Vagina (tissue), 2 donors: Measurements from ENCODE around the gene OXNAD1. TPM values are rescaled to one million over a fixed set of nuclear protein-coding genes. Genes with fewer than 3 reads are reported as not detected.

Experiments used
- DNase-seq, 2 donors: peaks; one replicate each; pipeline ENCODE4 v3.0.0-alpha.2; 2017; ENCODE audit errors: extremely low spot score in 2 of 2
- H3K27ac ChIP-seq: fragments of 200-600 bp; sonication (generic); one replicate; pipeline ENCODE4 v1.5.1; 2019
- H3K27me3 ChIP-seq: fragments of 200-600 bp; sonication (generic); one replicate; pipeline ENCODE4 v1.5.1; 2019
- H3K36me3 ChIP-seq, 2 donors: fragments of 200-600 bp; sonication (generic); one replicate each; pipeline ENCODE4 v1.5.1; 2017 to 2019
- H3K4me1 ChIP-seq: fragments of 200-600 bp; sonication (generic); one replicate; pipeline ENCODE4 v1.5.1; 2019
- H3K4me3 ChIP-seq, 2 donors: fragments of 200-600 bp; sonication (generic); 1 replicate in 1 of 2; 2 replicates in 1 of 2; pipeline ENCODE4 v1.5.1; 2016 to 2019
- H3K9me3 ChIP-seq: fragments of 200-600 bp; sonication (generic); one replicate; pipeline ENCODE4 v1.5.1; 2019
- CTCF ChIP-seq, 3 experiments: fragments of 450-650 bp in 2 of 3; fragments of 200-600 bp in 1 of 3; sonication (generic) in 1 of 3; IDR thresholded peaks; one replicate each; pipeline ENCODE4 v1.5.1; 2017 to 2019; ENCODE audit warnings: antibody characterized with exemption in 3 of 3, mild to moderate bottlenecking in 2 of 3, moderate library complexity in 2 of 3
- POLR2A ChIP-seq, 2 donors: fragments of 450-650 bp; IDR thresholded peaks; one replicate each; pipeline ENCODE4 v1.6.1; 2017; ENCODE audit warnings: antibody characterized with exemption in 2 of 2, mild to moderate bottlenecking in 2 of 2, moderate library complexity in 2 of 2
- POLR2AphosphoS5 ChIP-seq, 2 donors: sonication (generic); formaldehyde crosslinking; IDR thresholded peaks; one replicate each; pipeline ENCODE4 v1.9.0; 2017; ENCODE audit warnings: antibody characterized with exemption in 2 of 2, mild to moderate bottlenecking in 2 of 2, low read depth in 1 of 2; ENCODE audit not compliant: insufficient read depth in 1 of 2
- intact Hi-C: fragments of 100-400 bp; cut with DNase I; formaldehyde crosslinking; loops from one replicate; pipeline ENCODE4 v1.15.1; 2023
- total RNA-seq: library from RNA; depleted of rRNA; stranded (reverse); fragments of >200 nt; gene quantifications from one replicate; pipeline ENCODE4 v1.2.3, GENCODE V29; 2016

OXNAD1 gene
- total RNA-seq, 1 donor from 2014 or later: 30.0 TPM

GRCh38 chr3:16329036-16329825 is 64.2 kb downstream of the OXNAD1 start:
- intact Hi-C loops: no loop called here
- Histone ChIP-seq H3K27me3 (no peaks in the 10 kb centered on the region), H3K4me3 (no peak overlapping the region), H3K9me3 (no peaks in the 10 kb centered on the region), H3K36me3 (no peaks in the 10 kb centered on the region), H3K4me1 (no peaks in the 10 kb centered on the region), H3K27ac (no peak overlapping the region)
- DNase-seq: no peak
- no peak for TF ChIP-seq POLR2AphosphoS5 (IDR thresholded peaks at IDR 0.05; ENCODE audit: insufficient read depth in 1 of 2, low read depth in 1 of 2)
- no peak for TF ChIP-seq POLR2A (IDR thresholded peaks at IDR 0.05)
- no peak for TF ChIP-seq CTCF (IDR thresholded peaks at IDR 0.05)

GRCh38 chr3:16329826-16330129 is 64.8 kb downstream of the OXNAD1 start:
- H3K27ac ChIP-seq: no peak overlapping the region
- TF ChIP-seq POLR2AphosphoS5 (IDR thresholded peaks at IDR 0.05; ENCODE audit: insufficient read depth in 1 of 2, low read depth in 1 of 2): no peak
- TF ChIP-seq CTCF (IDR thresholded peaks at IDR 0.05): no peak
- TF ChIP-seq POLR2A (IDR thresholded peaks at IDR 0.05): no peak
- no peak for DNase-seq
- no peak overlapping the region for H3K4me3 ChIP-seq
- no peaks in the 10 kb centered on the region for H3K36me3 ChIP-seq
- no peaks in the 10 kb centered on the region for H3K9me3 ChIP-seq
- intact Hi-C loops: no loop called here
- H3K27me3 ChIP-seq: no peaks in the 10 kb centered on the region
- no peaks in the 10 kb centered on the region for H3K4me1 ChIP-seq

- Histone ChIP-seq H3K27ac (no peak overlapping the region), H3K4me1 (no peaks in the 10 kb centered on the region), H3K9me3 (no peaks in the 10 kb centered on the region), H3K27me3 (no peaks in the 10 kb centered on the region), H3K4me3 (no peak overlapping the region), H3K36me3 (no peaks in the 10 kb centered on the region)
- no peak for DNase-seq
- intact Hi-C loops: no loop called here
- TF ChIP-seq POLR2A (IDR thresholded peaks at IDR 0.05) (no peak), POLR2AphosphoS5 (IDR thresholded peaks at IDR 0.05; ENCODE audit: insufficient read depth in 1 of 2, low read depth in 1 of 2) (no peak), CTCF (IDR thresholded peaks at IDR 0.05) (no peak)
Observed at GRCh38 chr3:16330351-16330750, 65.3 kb downstream of the OXNAD1 start.

GRCh38 chr3:16331319-16331883 is 66.4 kb downstream of the OXNAD1 start:
- H3K36me3 ChIP-seq: no peaks in the 10 kb centered on the region
- no peak overlapping the region for H3K27ac ChIP-seq
- TF ChIP-seq POLR2AphosphoS5 (IDR thresholded peaks at IDR 0.05; ENCODE audit: insufficient read depth in 1 of 2, low read depth in 1 of 2): no peak
- no peak for TF ChIP-seq CTCF (IDR thresholded peaks at IDR 0.05)
- no peak for TF ChIP-seq POLR2A (IDR thresholded peaks at IDR 0.05)
- H3K9me3 ChIP-seq: no peaks in the 10 kb centered on the region
- H3K4me3 ChIP-seq: no peak overlapping the region
- DNase-seq: no peak
- H3K4me1 ChIP-seq: no peaks in the 10 kb centered on the region
- no peaks in the 10 kb centered on the region for H3K27me3 ChIP-seq
- intact Hi-C loops: no loop called here

GRCh38 chr3:16332904-16333426 is 68.0 kb downstream of the OXNAD1 start:
- Histone ChIP-seq H3K27ac (no peak overlapping the region), H3K4me3 (no peak overlapping the region), H3K27me3 (no peaks in the 10 kb centered on the region), H3K4me1 (no peaks in the 10 kb centered on the region), H3K36me3 (no peaks in the 10 kb centered on the region), H3K9me3 (no peaks in the 10 kb centered on the region)
- intact Hi-C loops: no loop called here
- no peak for TF ChIP-seq POLR2AphosphoS5 (IDR thresholded peaks at IDR 0.05; ENCODE audit: insufficient read depth in 1 of 2, low read depth in 1 of 2)
- TF ChIP-seq POLR2A (IDR thresholded peaks at IDR 0.05): no peak
- no peak for TF ChIP-seq CTCF (IDR thresholded peaks at IDR 0.05)
- no peak for DNase-seq
